ENCODE data around the gene FAM3D. TPM values are rescaled to one million over a fixed set of nuclear protein-coding genes. Genes with fewer than 3 reads are reported as not detected.
A peak's percentile ranks its signal among the peaks of the same experiment; 100 is the strongest.

FAM3D gene
- total and polyA plus RNA-seq, 4 donors, result 0.09 TPM; not detected in 3

DNA sequence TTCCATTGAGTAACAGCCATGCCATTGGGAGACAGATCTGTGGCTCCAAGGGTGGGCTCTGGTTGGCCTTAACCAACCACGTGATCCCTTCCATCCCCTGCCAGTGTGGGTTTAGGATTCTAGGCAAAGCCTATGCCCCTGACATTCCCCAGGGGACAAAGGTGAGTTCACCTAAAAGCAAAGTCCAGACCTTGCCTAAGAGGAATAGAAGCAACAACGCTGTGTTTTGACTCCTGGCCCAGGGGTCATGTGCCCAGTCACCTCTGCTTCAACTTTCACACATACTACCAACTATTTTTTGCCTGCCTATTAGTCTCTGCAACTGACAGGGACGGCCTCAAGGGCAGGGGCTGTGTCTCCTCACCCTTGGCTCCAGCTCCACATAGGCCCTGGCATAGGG is 42.0 kb downstream of the FAM3D start:
- peak; percentile 55 to 73 for TF ChIP-seq RXRA (IDR thresholded peaks at IDR 0.05)
- no peak for TF ChIP-seq YY1 (IDR thresholded peaks at IDR 0.05)
- TF ChIP-seq FOXA1 (IDR thresholded peaks at IDR 0.05), result no peak
- TF ChIP-seq HNF4A (conservative IDR thresholded peaks at IDR 0.05), result peak; percentile 85 to 91
- TF ChIP-seq HNF4G (IDR thresholded peaks at IDR 0.05), result peak; percentile 49
- TF ChIP-seq NR2F2 (IDR thresholded peaks at IDR 0.05), result peak; percentile 12
- 24% methylated on average over 3 of the region's 3 CpGs for WGBS
- H3K4me1 ChIP-seq (ENCODE audit: control insufficient read depth in 4 of 4, insufficient read depth in 4 of 4, low read length in 3 of 4), result peaks cover 18 to 32% (median 28%) of the 10 kb centered on the region in 4 donors

DNA sequence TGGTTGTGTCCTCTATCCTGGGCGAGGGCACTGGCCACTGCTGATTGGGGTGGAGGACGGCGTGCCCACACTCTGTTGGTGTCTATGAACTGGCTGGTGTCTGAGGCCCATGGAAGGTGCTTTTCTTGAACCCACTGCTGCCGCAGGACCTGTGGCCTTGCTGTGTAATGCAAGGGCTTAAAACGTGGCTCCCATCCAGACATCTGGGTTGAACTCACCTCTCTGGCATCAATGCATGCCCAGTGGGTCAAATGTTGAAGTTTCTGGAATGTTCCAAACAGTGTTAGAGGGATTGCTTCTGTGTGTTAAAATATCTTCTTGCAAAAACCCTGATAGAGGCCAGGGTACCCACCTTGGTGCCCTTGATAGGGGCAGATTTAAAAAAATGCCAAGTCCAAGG is 42.6 kb downstream of the FAM3D start:
- Histone ChIP-seq H3K9ac (ENCODE audit: low read depth in 1 of 2, low read length in 2 of 2) (no peak overlapping the region), H3K9me3 (ENCODE audit: control insufficient read depth in 4 of 4, low read length in 3 of 4) (no peaks in the 10 kb centered on the region), H3K4me3 (ENCODE audit: low read depth in 1 of 3, low read length in 3 of 3) (no peak overlapping the region), H3K27ac (ENCODE audit: low read depth in 1 of 2, low read length in 2 of 2) (no peak overlapping the region), H3K36me3 (ENCODE audit: control insufficient read depth in 4 of 4, insufficient read depth in 3 of 4, low read depth in 1 of 4, low read length in 3 of 4) (no peaks in the 10 kb centered on the region), H3K27me3 (ENCODE audit: control insufficient read depth in 4 of 4, insufficient read depth in 4 of 4, low read length in 3 of 4) (no peaks in the 10 kb centered on the region), H3K4me1 (ENCODE audit: control insufficient read depth in 4 of 4, insufficient read depth in 4 of 4, low read length in 3 of 4) (peaks cover 14 to 26% (median 22%) of the 10 kb centered on the region in 4 donors)
- no peak for DNase-seq (ENCODE audit: low spot score)
- peak in 1 of 2 donors; percentile 34 for TF ChIP-seq RXRA (IDR thresholded peaks at IDR 0.05)
- TF ChIP-seq, protein P1, sequence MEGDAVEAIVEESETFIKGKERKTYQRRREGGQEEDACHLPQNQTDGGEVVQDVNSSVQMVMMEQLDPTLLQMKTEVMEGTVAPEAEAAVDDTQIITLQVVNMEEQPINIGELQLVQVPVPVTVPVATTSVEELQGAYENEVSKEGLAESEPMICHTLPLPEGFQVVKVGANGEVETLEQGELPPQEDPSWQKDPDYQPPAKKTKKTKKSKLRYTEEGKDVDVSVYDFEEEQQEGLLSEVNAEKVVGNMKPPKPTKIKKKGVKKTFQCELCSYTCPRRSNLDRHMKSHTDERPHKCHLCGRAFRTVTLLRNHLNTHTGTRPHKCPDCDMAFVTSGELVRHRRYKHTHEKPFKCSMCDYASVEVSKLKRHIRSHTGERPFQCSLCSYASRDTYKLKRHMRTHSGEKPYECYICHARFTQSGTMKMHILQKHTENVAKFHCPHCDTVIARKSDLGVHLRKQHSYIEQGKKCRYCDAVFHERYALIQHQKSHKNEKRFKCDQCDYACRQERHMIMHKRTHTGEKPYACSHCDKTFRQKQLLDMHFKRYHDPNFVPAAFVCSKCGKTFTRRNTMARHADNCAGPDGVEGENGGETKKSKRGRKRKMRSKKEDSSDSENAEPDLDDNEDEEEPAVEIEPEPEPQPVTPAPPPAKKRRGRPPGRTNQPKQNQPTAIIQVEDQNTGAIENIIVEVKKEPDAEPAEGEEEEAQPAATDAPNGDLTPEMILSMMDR (IDR thresholded peaks at IDR 0.05; ENCODE audit: low read depth, low read length, missing input control), result peak; percentile 13
- TF ChIP-seq, protein P2, sequence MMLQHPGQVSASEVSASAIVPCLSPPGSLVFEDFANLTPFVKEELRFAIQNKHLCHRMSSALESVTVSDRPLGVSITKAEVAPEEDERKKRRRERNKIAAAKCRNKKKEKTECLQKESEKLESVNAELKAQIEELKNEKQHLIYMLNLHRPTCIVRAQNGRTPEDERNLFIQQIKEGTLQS (IDR thresholded peaks at IDR 0.05), result no peak
- WGBS, result 71% methylated on average over 5 of the region's 5 CpGs

More for the DNA sequence above, 42.0 kb downstream of the FAM3D start:
- Histone ChIP-seq H3K27me3 (ENCODE audit: control insufficient read depth in 4 of 4, insufficient read depth in 4 of 4, low read length in 3 of 4) (no peaks in the 10 kb centered on the region), H3K9ac (ENCODE audit: low read depth in 1 of 2, low read length in 2 of 2) (no peak overlapping the region), H3K27ac (ENCODE audit: low read depth in 1 of 2, low read length in 2 of 2) (no peak overlapping the region), H3K9me3 (ENCODE audit: control insufficient read depth in 4 of 4, low read length in 3 of 4) (no peaks in the 10 kb centered on the region), H3K4me3 (ENCODE audit: low read depth in 1 of 3, low read length in 3 of 3) (no peak overlapping the region), H3K36me3 (ENCODE audit: control insufficient read depth in 4 of 4, insufficient read depth in 3 of 4, low read depth in 1 of 4, low read length in 3 of 4) (no peaks in the 10 kb centered on the region)
- no peak for DNase-seq (ENCODE audit: low spot score)

DNA sequence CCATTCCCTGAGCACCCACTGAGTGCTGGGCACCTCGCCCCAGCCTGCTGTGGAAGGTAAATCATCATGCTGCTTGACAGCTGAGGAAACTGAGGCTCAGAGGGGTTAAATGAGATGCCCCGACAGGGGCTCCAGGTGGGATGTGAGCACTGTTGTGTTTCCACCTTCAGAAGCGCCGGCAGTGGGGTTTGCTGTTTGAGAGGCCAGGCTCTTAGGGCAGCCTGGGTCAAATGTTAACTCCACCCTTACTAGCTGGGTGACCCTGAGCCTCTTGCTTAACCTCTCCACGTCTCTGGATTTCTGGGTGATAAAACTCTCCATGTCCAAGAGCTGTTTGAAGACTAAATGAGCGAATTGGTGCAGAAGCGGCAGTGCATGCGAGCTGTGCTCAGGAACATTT is 43.1 kb downstream of the FAM3D start:
- Histone ChIP-seq H3K27ac (ENCODE audit: low read depth in 1 of 2, low read length in 2 of 2) (no peak overlapping the region), H3K9me3 (ENCODE audit: control insufficient read depth in 4 of 4, low read length in 3 of 4) (no peaks in the 10 kb centered on the region), H3K4me1 (ENCODE audit: control insufficient read depth in 4 of 4, insufficient read depth in 4 of 4, low read length in 3 of 4) (peaks cover 13 to 21% (median 17%) of the 10 kb centered on the region in 4 donors), H3K27me3 (ENCODE audit: control insufficient read depth in 4 of 4, insufficient read depth in 4 of 4, low read length in 3 of 4) (no peaks in the 10 kb centered on the region), H3K9ac (ENCODE audit: low read depth in 1 of 2, low read length in 2 of 2) (no peak overlapping the region), H3K4me3 (ENCODE audit: low read depth in 1 of 3, low read length in 3 of 3) (no peak overlapping the region), H3K36me3 (ENCODE audit: control insufficient read depth in 4 of 4, insufficient read depth in 3 of 4, low read depth in 1 of 4, low read length in 3 of 4) (no peaks in the 10 kb centered on the region)
- TF ChIP-seq, protein P3, sequence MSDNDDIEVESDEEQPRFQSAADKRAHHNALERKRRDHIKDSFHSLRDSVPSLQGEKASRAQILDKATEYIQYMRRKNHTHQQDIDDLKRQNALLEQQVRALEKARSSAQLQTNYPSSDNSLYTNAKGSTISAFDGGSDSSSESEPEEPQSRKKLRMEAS (IDR thresholded peaks at IDR 0.05), result no peak
- no peak for TF ChIP-seq HNF4A (conservative IDR thresholded peaks at IDR 0.05)
- TF ChIP-seq FOXA1 (IDR thresholded peaks at IDR 0.05), result no peak
- no peak for TF ChIP-seq FOXA2 (IDR thresholded peaks at IDR 0.05)
- TF ChIP-seq, protein P4, sequence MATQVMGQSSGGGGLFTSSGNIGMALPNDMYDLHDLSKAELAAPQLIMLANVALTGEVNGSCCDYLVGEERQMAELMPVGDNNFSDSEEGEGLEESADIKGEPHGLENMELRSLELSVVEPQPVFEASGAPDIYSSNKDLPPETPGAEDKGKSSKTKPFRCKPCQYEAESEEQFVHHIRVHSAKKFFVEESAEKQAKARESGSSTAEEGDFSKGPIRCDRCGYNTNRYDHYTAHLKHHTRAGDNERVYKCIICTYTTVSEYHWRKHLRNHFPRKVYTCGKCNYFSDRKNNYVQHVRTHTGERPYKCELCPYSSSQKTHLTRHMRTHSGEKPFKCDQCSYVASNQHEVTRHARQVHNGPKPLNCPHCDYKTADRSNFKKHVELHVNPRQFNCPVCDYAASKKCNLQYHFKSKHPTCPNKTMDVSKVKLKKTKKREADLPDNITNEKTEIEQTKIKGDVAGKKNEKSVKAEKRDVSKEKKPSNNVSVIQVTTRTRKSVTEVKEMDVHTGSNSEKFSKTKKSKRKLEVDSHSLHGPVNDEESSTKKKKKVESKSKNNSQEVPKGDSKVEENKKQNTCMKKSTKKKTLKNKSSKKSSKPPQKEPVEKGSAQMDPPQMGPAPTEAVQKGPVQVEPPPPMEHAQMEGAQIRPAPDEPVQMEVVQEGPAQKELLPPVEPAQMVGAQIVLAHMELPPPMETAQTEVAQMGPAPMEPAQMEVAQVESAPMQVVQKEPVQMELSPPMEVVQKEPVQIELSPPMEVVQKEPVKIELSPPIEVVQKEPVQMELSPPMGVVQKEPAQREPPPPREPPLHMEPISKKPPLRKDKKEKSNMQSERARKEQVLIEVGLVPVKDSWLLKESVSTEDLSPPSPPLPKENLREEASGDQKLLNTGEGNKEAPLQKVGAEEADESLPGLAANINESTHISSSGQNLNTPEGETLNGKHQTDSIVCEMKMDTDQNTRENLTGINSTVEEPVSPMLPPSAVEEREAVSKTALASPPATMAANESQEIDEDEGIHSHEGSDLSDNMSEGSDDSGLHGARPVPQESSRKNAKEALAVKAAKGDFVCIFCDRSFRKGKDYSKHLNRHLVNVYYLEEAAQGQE (IDR thresholded peaks at IDR 0.05), result no peak
- TF ChIP-seq, protein P5, sequence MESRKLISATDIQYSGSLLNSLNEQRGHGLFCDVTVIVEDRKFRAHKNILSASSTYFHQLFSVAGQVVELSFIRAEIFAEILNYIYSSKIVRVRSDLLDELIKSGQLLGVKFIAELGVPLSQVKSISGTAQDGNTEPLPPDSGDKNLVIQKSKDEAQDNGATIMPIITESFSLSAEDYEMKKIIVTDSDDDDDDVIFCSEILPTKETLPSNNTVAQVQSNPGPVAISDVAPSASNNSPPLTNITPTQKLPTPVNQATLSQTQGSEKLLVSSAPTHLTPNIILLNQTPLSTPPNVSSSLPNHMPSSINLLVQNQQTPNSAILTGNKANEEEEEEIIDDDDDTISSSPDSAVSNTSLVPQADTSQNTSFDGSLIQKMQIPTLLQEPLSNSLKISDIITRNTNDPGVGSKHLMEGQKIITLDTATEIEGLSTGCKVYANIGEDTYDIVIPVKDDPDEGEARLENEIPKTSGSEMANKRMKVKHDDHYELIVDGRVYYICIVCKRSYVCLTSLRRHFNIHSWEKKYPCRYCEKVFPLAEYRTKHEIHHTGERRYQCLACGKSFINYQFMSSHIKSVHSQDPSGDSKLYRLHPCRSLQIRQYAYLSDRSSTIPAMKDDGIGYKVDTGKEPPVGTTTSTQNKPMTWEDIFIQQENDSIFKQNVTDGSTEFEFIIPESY (IDR thresholded peaks at IDR 0.05), result no peak
- TF ChIP-seq SP1 (IDR thresholded peaks at IDR 0.05), result no peak
- TF ChIP-seq, protein P2 (IDR thresholded peaks at IDR 0.05), result no peak
- no peak for TF ChIP-seq RXRA (IDR thresholded peaks at IDR 0.05)
- TF ChIP-seq JUND (IDR thresholded peaks at IDR 0.05), result no peak
- TF ChIP-seq, protein P1 (IDR thresholded peaks at IDR 0.05; ENCODE audit: low read depth, low read length, missing input control), result no peak
- no peak for TF ChIP-seq TAF1 (conservative IDR thresholded peaks at IDR 0.05)
- TF ChIP-seq YY1 (IDR thresholded peaks at IDR 0.05), result no peak
- no peak for TF ChIP-seq EGR1 (IDR thresholded peaks at IDR 0.05; ENCODE audit: low read depth in 2 of 2)
- no peak for TF ChIP-seq RAD21 (IDR thresholded peaks at IDR 0.05)
- no peak for TF ChIP-seq GABPA (IDR thresholded peaks at IDR 0.05 in 1 of 2, conservative IDR thresholded peaks at IDR 0.05 in 1 of 2)
- no peak for DNase-seq (ENCODE audit: low spot score)
- 68% methylated on average over 8 of the region's 8 CpGs for WGBS
